ENCODE measurements around the gene GNAI2.

GNAI2 gene

GRCh38 chr3:50300681-50301254 lies 64.8 kb downstream of the GNAI2 start:
- peaks cover 2% of the 10 kb centered on the region; the same call in 1 of the 2 replicates for H3K9me3 ChIP-seq (ENCODE audit: insufficient read depth, low read length)
- H3K27me3 ChIP-seq (ENCODE audit: insufficient read depth, insufficient read length), result no peaks in the 10 kb centered on the region
- no peak overlapping the region for H3K9ac ChIP-seq (ENCODE audit: insufficient read length, low read depth)
- H3K4me3 ChIP-seq (ENCODE audit: insufficient read length, low read depth), result no peak overlapping the region
- TF ChIP-seq YY1 (IDR thresholded peaks at IDR 0.05; ENCODE audit: insufficient read depth, insufficient read length) (no peak), ZNF274 (IDR thresholded peaks at IDR 0.05; ENCODE audit: low read depth, low read length) (no peak), SUZ12 (IDR thresholded peaks at IDR 0.05; ENCODE audit: extremely low read depth, insufficient read depth, insufficient read length) (no peak)
- H3K36me3 ChIP-seq (ENCODE audit: insufficient read depth, insufficient read length, low read length), result peaks cover 9% of the 10 kb centered on the region
- peaks cover 20% of the 10 kb centered on the region for H3K4me1 ChIP-seq (ENCODE audit: insufficient read depth, insufficient read length)
- no peak for DNase-seq (ENCODE audit: low read depth, low spot score)

GRCh38 chr3:50302095-50303012 lies 66.3 kb downstream of the GNAI2 start:
- Histone ChIP-seq H3K27me3 (ENCODE audit: insufficient read depth, insufficient read length) (no peaks in the 10 kb centered on the region), H3K4me1 (ENCODE audit: insufficient read depth, insufficient read length) (peaks cover 20% of the 10 kb centered on the region), H3K9ac (ENCODE audit: insufficient read length, low read depth) (peak overlapping the region; percentile 79), H3K9me3 (ENCODE audit: insufficient read depth, low read length) (peaks cover 16% of the 10 kb centered on the region), H3K36me3 (ENCODE audit: insufficient read depth, insufficient read length, low read length) (peaks cover 1% of the 10 kb centered on the region), H3K4me3 (ENCODE audit: insufficient read length, low read depth) (no peak overlapping the region)
- TF ChIP-seq ZNF274 (IDR thresholded peaks at IDR 0.05; ENCODE audit: low read depth, low read length) (no peak), YY1 (IDR thresholded peaks at IDR 0.05; ENCODE audit: insufficient read depth, insufficient read length) (no peak), SUZ12 (IDR thresholded peaks at IDR 0.05; ENCODE audit: extremely low read depth, insufficient read depth, insufficient read length) (no peak)
- DNase-seq (ENCODE audit: low read depth, low spot score), result no peak

- DNase-seq (ENCODE audit: low read depth, low spot score), result no peak
- peak within 1 kb of the TSS; percentile 31 for H3K4me3 ChIP-seq (ENCODE audit: insufficient read length, low read depth)
- peaks cover 20% of the 10 kb centered on the region for H3K4me1 ChIP-seq (ENCODE audit: insufficient read depth, insufficient read length)
- H3K9ac ChIP-seq (ENCODE audit: insufficient read length, low read depth), result peak within 1 kb of the TSS; percentile 79
- H3K27me3 ChIP-seq (ENCODE audit: insufficient read depth, insufficient read length), result no peaks in the 10 kb centered on the region
- H3K36me3 ChIP-seq (ENCODE audit: insufficient read depth, insufficient read length, low read length), result no peaks in the 10 kb centered on the region
- H3K9me3 ChIP-seq (ENCODE audit: insufficient read depth, low read length), result peaks cover 24% of the 10 kb centered on the region
- TF ChIP-seq SUZ12 (IDR thresholded peaks at IDR 0.05; ENCODE audit: extremely low read depth, insufficient read depth, insufficient read length) (no peak), ZNF274 (IDR thresholded peaks at IDR 0.05; ENCODE audit: low read depth, low read length) (no peak), YY1 (IDR thresholded peaks at IDR 0.05; ENCODE audit: insufficient read depth, insufficient read length) (no peak)
Measured at GRCh38 chr3:50303013-50303815, 67.2 kb downstream of the GNAI2 start, which contains the start of gene HYAL1. TSS of gene HYAL1 (minus strand) at chr3:50303574. CDS start at chr3:50302956, 618 bp downstream.

GRCh38 chr3:50304601-50305000 lies 68.6 kb downstream of the GNAI2 start:
- Histone ChIP-seq H3K36me3 (ENCODE audit: insufficient read depth, insufficient read length, low read length) (no peaks in the 10 kb centered on the region), H3K9me3 (ENCODE audit: insufficient read depth, low read length) (peaks cover 35% of the 10 kb centered on the region), H3K9ac (ENCODE audit: insufficient read length, low read depth) (no peak overlapping the region), H3K4me3 (ENCODE audit: insufficient read length, low read depth) (no peak overlapping the region), H3K4me1 (ENCODE audit: insufficient read depth, insufficient read length) (peaks cover 20% of the 10 kb centered on the region), H3K27me3 (ENCODE audit: insufficient read depth, insufficient read length) (no peaks in the 10 kb centered on the region)
- TF ChIP-seq SUZ12 (IDR thresholded peaks at IDR 0.05; ENCODE audit: extremely low read depth, insufficient read depth, insufficient read length), result no peak
- TF ChIP-seq YY1 (IDR thresholded peaks at IDR 0.05; ENCODE audit: insufficient read depth, insufficient read length), result no peak
- TF ChIP-seq ZNF274 (IDR thresholded peaks at IDR 0.05; ENCODE audit: low read depth, low read length), result no peak
- DNase-seq (ENCODE audit: low read depth, low spot score), result no peak
